Embryonic facial prominence (tissue), 1 donor: ENCODE data around the gene SEMG1.

Source experiments
- DNase-seq: peaks from one replicate; pipeline ENCODE4 v3.0.0-alpha.2; 2016; ENCODE audit errors: extremely low spot score

SEMG1 gene

DNA sequence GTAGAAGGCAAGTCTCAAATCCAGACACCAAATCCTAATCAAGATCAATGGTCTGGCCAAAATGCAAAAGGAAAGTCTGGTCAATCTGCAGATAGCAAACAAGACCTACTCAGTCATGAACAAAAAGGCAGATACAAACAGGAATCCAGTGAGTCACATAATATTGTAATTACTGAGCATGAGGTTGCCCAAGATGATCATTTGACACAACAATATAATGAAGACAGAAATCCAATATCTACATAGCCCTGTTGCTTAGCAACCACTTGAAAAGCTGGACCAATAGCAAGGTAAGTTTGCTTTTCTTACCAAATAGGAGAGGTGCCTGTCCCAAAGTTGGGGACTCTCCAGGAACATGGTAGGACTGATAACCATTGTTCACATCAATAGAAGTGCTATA, 16.3 kb downstream of the SEMG1 start:
- DNase-seq, result no peak

- no peak for DNase-seq
Observed at GRCh38 chr20:45226287-45226686, 19.5 kb downstream of the SEMG1 start.

- no peak for DNase-seq
Observed at GRCh38 chr20:45229264-45230056, 22.6 kb downstream of the SEMG1 start.

GRCh38 chr20:45230631-45231030, 23.8 kb downstream of the SEMG1 start:
- no peak for DNase-seq

- DNase-seq, result no peak
Observed at GRCh38 chr20:45235995-45236394, 29.2 kb downstream of the SEMG1 start.

DNA sequence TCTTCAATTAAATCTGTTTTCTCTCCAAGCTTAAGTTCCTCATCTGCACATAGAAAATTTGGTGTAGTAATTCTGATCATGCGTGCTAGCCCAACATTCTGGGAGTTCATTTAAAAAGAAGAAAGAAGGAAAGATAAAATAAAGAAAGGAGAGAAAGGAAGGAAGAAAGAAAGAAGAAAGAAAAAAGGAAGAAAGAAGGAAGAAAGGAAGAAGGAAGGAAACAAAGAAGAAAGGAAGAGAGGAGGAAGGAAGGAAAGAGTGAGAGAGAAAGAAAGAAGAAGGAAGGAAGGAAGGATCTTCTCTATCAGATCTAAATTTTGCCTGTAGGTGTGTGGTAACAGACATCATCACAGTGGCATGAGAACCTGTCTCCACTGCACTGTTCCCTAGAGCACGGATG, 31.3 kb downstream of the SEMG1 start:
- DNase-seq, result no peak

GRCh38 chr20:45246109-45246508, 39.3 kb downstream of the SEMG1 start:
- no peak for DNase-seq

GRCh38 chr20:45247865-45248264, 41.0 kb downstream of the SEMG1 start:
- DNase-seq, result no peak

DNA sequence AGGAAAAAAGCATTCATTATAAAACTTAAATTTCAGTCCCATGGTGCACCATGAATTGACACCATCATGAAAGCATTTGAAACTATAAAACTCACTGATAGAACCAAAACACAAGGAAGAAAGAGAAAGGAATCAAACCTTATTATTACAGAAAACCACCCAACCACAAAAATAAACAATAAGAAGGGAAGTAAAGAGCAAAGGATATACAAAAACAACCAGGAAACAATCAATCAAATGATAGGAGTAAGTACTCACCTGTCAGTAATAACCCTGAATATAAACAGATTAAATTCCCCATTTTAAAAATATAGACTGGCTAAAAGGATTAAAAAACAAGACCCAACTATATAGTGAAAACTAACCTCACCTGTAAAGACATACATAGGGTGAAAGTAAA, 41.8 kb downstream of the SEMG1 start:
- no peak for DNase-seq

GRCh38 chr20:45251884-45252560, 45.2 kb downstream of the SEMG1 start:
- no peak for DNase-seq

DNA sequence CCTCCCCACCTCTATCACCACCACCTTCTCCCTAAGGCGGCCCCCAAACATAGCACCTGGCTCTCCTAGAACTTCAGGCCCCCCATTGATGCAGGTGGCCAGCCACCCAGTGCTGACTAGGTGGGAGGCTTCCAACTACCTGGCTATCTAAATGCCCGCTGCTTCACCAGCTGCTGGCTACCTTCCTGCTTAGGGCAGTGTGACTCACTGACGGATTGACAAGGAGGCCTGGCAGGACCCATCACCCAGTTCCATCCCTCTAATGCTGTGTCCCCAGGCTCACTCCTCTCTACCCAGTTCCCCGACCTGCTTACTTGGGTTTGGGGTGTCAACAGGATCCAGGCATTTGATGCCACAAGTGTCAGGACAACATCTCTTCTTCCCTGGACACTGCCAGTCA, 46.4 kb downstream of the SEMG1 start:
- DNase-seq, result no peak

DNA sequence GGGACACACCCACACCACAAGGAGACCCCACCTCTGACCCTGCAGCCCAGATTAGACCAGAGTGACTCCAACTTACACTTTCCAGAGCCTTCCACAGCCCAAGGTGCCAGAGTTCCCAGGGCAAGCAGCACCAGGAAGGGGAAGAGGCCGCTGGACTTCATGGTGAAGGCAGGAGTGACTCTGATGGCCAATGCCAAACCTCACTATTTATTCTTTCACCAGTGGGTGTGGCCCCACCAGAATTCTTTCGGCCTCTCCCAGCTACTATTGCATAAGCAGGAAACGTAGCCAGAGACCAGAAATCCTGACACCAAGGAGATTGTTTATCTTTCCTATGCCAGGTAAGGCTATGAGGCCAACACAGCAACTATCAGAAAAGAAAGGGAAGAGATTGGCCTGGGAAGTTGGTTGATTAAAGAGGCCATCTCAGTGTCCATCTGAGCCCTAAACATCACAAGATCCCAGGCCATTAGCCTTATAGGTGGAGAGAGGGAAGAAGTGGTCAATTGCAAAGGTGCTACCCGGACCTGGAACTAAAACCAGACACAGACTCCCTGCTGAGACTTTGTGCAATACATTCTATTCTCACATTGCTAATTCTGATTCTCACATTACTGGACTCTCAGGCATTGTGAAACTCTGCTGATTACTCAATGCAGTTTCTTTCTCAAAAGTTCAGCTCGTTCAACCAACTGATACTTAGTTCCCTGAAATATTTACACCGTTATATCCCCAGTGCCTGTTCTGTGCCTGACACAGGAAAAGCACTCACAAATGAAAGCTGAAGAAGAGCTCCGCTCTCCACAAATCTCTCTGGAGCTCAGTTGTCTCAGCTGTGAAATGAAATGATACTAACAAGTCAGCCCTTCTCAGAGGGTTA, 47.8 kb downstream of the SEMG1 start, which contains the start of gene SLPI:
Gene SLPI (minus strand): TSS at position 182 of the 880 bp plus-strand sequence. CDS start 21 bp downstream, at position 161.
- no peak for DNase-seq

GRCh38 chr20:45257161-45257560, 50.3 kb downstream of the SEMG1 start:
- no peak for DNase-seq

DNA sequence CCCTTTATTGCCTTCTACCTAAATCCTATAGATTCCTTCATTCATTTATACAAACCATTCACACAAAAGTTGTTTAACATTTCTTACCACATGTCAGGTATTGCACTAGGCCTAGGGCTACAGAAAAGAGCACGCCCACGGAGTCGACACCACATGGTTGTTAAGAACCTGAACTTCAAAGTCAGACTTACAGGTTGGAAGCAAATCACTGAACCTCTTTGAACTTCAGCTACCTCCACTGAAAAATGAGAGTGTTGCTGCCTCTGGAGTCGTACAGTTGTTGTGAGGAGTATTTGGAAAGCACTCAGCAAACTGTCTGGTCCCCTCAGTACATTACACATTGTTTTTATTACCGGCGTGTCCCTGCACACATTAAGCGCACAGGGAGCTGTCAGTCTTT, 50.9 kb downstream of the SEMG1 start:
- DNase-seq, result no peak

DNA sequence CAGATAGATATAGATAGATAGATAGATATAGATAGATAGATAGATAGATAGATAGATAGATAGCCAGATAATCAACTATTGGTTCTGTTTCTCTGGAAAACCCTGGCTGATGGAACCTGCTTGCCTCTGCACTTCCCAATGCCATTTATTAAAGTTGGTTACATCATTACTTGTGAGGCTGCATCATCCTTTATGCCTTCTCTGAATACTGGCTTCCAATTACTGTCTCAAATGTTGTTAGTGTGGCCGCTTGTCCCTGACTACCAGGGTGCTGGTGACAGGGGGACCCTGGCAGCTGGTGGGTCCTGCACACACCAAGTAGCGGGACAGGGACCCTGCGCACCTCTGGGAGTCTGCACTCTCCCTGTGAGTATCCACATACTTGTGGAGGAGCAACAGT, 51.4 kb downstream of the SEMG1 start:
- DNase-seq, result no peak

DNA sequence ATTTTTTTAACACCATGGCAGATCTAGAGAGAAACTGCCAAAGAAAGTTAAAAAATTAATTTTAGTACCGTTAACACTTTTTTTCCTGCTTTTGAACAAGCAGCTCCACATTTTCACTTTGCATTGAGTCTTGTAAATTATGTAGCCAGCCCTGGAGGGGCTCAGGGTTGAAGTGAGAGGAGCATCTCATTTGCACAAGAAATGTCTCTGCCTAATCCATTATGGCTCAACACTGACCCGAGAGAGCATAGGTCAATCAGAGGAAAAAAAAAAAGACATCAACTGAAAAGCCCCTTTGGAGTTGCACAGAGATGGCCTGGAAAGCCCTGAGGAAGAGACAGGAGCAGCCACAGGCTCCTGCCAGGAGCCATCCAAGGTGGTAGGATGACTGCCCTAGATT, 51.8 kb downstream of the SEMG1 start:
- DNase-seq, result no peak
